BLaER1 treated with 17β-estradiol and CSF1 and Interleukin-3, amounts not matched to agents 10 nM and 100 nM (cell line): ENCODE data around the gene GOLGA8Q.
A peak's percentile ranks its signal among the peaks of the same experiment; 100 is the strongest.
"Not testable (repeated sequence)": the region's sequence is repeated elsewhere in the genome, so short reads cannot be mapped to it uniquely, and the experiment has no call there.

Experiments
- H3K27ac ChIP-seq, 11 experiments: shearing (Covaris generic); formaldehyde crosslinking; 2 replicates each; pipeline ENCODE4 v1.8.1; 2022
- H3K27me3 ChIP-seq, 11 experiments: shearing (Covaris generic); formaldehyde crosslinking; 2 replicates each; pipeline ENCODE4 v1.8.1; 2022
- H3K36me3 ChIP-seq, 11 experiments: shearing (Covaris generic); formaldehyde crosslinking; 2 replicates each; pipeline ENCODE4 v1.8.1; 2022
- H3K4me1 ChIP-seq, 10 experiments: shearing (Covaris generic); formaldehyde crosslinking; 2 replicates each; pipeline ENCODE4 v1.8.1; 2022
- H3K4me2 ChIP-seq, 11 experiments: shearing (Covaris generic); formaldehyde crosslinking; 2 replicates each; pipeline ENCODE4 v1.8.1; 2022
- H3K4me3 ChIP-seq, 10 experiments: shearing (Covaris generic); formaldehyde crosslinking; 2 replicates each; pipeline ENCODE4 v1.8.1; 2022
- H3K9ac ChIP-seq, 11 experiments: shearing (Covaris generic); formaldehyde crosslinking; 2 replicates each; pipeline ENCODE4 v1.8.1; 2022
- H3K9me3 ChIP-seq, 11 experiments: shearing (Covaris generic); formaldehyde crosslinking; replicated peaks in 1 of 11; 2 replicates each; pipeline ENCODE4 v1.8.1; 2022
- H4K20me1 ChIP-seq, 11 experiments: shearing (Covaris generic); formaldehyde crosslinking; 2 replicates each; pipeline ENCODE4 v1.8.1; 2022

The GOLGA8Q gene

GRCh38 chr15:30551750-30552149 lies at the start of gene GOLGA8Q:
GOLGA8Q (plus strand) TSS chr15:30552050; CDS start chr15:30552078, 28 bp downstream.
- not testable (repeated sequence) for H3K4me1 ChIP-seq, H3K27me3 ChIP-seq, H3K9me3 ChIP-seq, H3K4me2 ChIP-seq, H3K27ac ChIP-seq, H4K20me1 ChIP-seq, H3K36me3 ChIP-seq, H3K9ac ChIP-seq, H3K4me3 ChIP-seq

DNA sequence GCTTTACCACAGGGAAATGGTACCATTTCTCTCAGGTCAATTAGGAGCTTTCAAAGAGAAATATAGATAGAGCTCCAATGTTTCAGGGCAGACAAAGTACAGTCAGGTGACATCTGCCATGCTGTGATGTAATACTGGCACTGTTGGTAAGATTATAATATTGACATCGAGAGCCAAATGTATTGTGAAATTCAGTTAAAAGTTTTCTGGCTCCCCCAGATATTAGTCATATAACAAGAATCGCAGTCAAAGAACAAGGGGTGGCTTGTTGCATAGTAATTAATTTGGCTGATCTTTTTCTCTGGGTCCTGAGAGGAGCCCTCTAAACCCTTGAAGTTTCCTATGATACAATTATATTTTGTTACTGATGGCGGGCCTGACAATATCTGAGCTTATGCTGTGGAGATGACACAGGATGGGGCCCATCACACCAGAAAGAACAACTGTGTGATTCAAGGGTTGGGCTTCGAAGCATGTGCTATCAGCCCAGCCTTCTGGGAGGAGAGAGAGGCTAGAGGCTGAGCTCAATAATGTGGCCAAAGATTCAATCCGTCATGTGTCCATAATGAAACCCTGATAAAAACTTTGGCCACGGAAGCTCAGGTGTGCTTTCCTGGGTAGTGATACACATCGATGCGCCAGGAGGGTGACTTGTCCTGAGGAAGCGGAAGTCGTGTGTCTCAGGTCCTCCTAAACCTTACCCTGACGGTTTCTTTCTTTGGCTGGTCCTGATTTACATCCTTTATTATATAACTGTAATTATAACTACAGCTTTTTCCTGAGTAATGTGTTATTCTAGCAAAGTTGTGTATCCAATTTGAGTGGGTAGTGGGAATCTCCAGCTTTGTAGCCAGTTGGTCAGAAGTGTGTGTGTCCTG lies 48.7 kb upstream of the GOLGA8Q start:
- not testable (repeated sequence) for H3K9ac ChIP-seq, H3K4me3 ChIP-seq, H3K9me3 ChIP-seq, H3K36me3 ChIP-seq, H4K20me1 ChIP-seq, H3K27me3 ChIP-seq, H3K4me1 ChIP-seq, H3K27ac ChIP-seq, H3K4me2 ChIP-seq

GRCh38 chr15:30504162-30504843 lies 47.5 kb upstream of the GOLGA8Q start:
- H3K27ac ChIP-seq, H3K36me3 ChIP-seq, H3K9ac ChIP-seq, H4K20me1 ChIP-seq, H3K4me3 ChIP-seq, H3K27me3 ChIP-seq, H3K9me3 ChIP-seq, H3K4me1 ChIP-seq, H3K4me2 ChIP-seq: not testable (repeated sequence)

GRCh38 chr15:30514545-30514944 lies 37.3 kb upstream of the GOLGA8Q start:
- not testable (repeated sequence) for H3K4me3 ChIP-seq, H3K4me1 ChIP-seq, H3K9ac ChIP-seq, H3K4me2 ChIP-seq, H3K36me3 ChIP-seq, H3K27ac ChIP-seq, H3K27me3 ChIP-seq, H3K9me3 ChIP-seq, H4K20me1 ChIP-seq

GRCh38 chr15:30523453-30524243 lies 28.2 kb upstream of the GOLGA8Q start:
- H3K4me1 ChIP-seq, H3K9ac ChIP-seq, H3K27me3 ChIP-seq, H3K4me3 ChIP-seq, H3K4me2 ChIP-seq, H3K9me3 ChIP-seq, H3K36me3 ChIP-seq, H3K27ac ChIP-seq, H4K20me1 ChIP-seq: not testable (repeated sequence)

DNA sequence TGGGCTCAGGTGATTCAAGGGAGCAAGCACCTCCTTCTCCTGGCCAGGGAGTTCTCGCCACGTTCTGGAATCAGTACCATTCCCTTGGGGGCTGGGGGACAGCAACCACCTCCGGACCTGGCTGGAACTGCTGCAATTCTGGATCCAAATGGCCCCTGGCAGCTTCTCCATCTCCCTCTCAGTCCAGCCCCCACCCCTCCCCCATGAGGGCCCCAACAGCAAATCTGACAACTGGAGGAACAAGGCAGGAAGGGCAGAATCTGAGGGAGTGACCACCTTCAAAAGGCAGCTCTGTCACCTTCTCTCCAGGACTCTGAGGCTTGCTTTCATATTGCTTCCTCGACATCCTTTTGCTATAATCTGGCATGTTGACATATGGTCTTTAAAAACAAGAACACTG lies 25.9 kb upstream of the GOLGA8Q start:
- not testable (repeated sequence) for H3K9ac ChIP-seq, H3K4me3 ChIP-seq, H3K4me2 ChIP-seq, H3K9me3 ChIP-seq, H3K27ac ChIP-seq, H4K20me1 ChIP-seq, H3K4me1 ChIP-seq, H3K36me3 ChIP-seq, H3K27me3 ChIP-seq

DNA sequence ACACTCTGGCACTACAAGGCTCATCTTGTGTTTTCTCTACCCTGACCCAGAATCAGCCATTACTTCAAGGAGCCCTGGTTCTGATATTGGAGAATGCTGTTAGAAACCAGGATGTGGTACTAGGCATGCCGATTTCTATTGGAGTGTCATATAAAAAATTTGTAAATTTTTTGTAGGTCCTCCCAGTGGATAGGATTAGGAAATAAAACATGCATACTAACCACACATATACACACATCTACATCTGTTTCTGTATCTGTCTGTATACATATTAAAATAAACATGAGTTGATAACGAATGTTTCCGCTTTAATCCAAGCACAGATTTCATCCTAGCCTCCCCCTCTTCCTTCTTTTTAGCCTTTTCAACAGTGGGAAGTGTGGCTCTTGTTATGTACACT lies 22.8 kb upstream of the GOLGA8Q start:
- H3K9ac ChIP-seq, H3K27ac ChIP-seq, H3K4me1 ChIP-seq, H3K9me3 ChIP-seq, H3K4me3 ChIP-seq, H4K20me1 ChIP-seq, H3K4me2 ChIP-seq, H3K36me3 ChIP-seq, H3K27me3 ChIP-seq: not testable (repeated sequence)

DNA sequence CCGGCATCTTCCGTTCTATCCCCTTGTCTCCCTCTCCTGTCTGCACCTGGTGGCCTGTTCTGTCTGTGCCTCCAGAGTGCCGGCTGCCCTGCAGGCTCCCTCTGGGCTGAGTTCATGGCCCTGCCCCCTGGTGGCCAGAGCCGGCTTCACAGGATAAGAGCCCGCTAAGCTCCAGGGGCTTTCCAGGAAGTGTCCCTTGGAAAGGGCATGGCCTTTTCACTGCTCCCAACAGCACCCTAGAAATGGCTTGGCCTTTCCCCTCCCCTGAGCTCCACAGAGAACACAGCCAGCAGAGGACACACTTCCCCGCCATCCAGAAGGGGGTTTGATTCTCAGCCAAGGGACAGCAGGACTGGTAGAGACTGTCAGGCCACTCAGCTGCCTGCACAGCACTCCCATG lies 15.1 kb downstream of the GOLGA8Q start:
- H3K4me3 ChIP-seq, H4K20me1 ChIP-seq, H3K27ac ChIP-seq, H3K9ac ChIP-seq, H3K27me3 ChIP-seq, H3K36me3 ChIP-seq, H3K9me3 ChIP-seq, H3K4me2 ChIP-seq, H3K4me1 ChIP-seq: not testable (repeated sequence)

DNA sequence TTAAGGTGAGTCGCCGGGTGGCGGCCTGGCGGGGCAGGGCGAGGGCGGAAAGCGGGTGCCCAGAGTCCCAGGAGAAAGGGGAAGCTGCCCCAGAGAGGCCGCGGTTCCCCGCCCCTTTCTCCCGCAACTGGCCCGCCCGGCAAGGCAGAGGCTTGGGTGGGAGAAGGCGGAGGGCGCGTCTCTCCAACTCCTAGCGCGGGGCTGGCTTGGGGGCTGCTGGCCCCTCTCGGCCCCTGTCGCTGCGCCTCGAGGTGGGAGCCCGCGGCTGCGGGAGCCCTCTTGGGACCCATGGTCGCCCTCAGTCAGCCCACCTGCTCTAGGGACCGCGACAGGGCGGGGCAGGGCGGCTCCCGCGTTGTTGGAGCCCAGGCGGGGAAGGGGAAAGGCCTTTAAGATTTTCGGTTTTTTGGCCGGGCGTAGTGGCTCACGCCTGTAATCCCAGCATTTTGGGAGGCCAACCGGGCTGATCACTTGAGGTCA lies 21.2 kb downstream of the GOLGA8Q start:
- peak overlapping the region in 3 of 10 experiments; percentile 44 to 58 (median 49); a peak in 5 of 20 replicates for H3K4me3 ChIP-seq
- not testable (repeated sequence) for H3K4me1 ChIP-seq, H4K20me1 ChIP-seq, H3K27ac ChIP-seq, H3K9ac ChIP-seq, H3K4me2 ChIP-seq, H3K36me3 ChIP-seq, H3K27me3 ChIP-seq, H3K9me3 ChIP-seq

DNA sequence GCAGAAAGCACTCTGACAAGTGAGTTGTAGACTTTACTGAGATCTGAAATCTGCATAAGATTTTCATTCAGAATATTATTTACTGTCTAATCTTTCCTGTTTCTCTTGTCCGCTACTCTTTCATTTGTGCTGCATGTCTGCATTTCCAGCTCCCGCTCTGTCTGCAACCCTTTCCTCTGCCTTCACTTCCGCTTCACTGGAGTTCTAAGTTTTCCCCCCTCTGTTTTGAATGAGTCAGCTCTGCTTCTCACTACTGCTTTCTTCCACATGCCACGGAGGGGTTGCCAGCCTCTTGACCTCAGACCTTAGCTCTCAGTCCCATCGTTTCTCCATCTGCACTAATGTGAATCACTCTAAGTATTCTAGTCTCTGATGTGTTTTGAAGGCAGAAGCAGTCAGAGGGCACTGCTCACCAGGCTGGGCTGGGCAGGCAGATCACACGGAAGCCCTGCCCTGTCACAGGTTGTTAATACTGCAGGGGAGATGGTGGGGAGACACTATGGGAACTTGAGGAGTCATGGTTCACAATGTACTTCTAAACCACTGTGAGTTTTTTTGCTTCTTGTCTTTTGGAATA lies 27.6 kb downstream of the GOLGA8Q start:
- H3K27me3 ChIP-seq, H3K36me3 ChIP-seq, H3K27ac ChIP-seq, H3K4me1 ChIP-seq, H3K9ac ChIP-seq, H3K9me3 ChIP-seq, H4K20me1 ChIP-seq, H3K4me2 ChIP-seq, H3K4me3 ChIP-seq: not testable (repeated sequence)

- not testable (repeated sequence) for H3K4me3 ChIP-seq, H4K20me1 ChIP-seq, H3K4me1 ChIP-seq, H3K9ac ChIP-seq, H3K9me3 ChIP-seq, H3K27me3 ChIP-seq, H3K27ac ChIP-seq, H3K4me2 ChIP-seq, H3K36me3 ChIP-seq
These were observed 28.9 kb downstream of the GOLGA8Q start for GRCh38 chr15:30580716-30581115.

DNA sequence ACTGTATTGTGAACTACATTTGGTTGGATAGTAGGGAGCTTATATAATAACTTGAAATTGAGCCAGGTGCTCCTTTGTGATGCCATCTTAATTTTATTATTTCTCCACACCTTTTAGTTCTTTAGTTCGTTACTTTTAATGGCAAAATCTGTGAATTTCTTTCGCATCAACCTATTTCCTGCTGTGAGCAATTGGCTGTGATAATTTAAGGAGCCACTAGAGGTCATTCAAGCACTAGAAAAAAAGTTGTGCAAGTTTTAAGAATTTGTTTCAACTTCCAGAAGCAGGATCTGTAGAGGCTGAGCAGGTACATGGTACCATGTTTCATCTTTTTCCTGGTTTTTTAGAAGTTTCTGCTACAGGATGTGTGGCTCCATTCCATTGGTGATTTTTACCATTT lies 47.1 kb downstream of the GOLGA8Q start:
- H3K27ac ChIP-seq, H3K9me3 ChIP-seq: not testable (repeated sequence)

DNA sequence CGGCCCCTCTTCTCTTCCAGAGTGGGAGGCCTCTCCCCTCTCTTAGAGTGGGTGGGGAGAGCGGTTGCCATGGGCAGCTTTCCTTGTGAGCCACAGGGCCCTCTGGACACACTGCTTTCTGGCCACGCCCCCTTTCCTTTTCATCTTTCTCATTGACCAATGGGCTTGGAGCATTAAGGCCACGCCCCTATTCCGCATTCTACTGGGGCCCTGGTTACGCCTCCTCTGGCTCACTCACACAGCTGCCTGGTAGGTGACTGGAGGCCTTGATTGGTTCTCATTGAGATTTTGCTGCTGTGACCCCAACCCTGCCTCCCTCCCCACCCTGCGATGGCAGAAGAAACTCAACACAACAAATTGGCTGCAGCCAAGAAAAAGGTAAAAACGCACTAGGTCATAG lies 51.9 kb downstream of the GOLGA8Q start, which contains the start of gene GOLGA8H:
Gene GOLGA8H, plus strand, starts transcription at position 233 of the 400 bp plus-strand sequence. Its CDS starts 98 bp downstream, at position 331.
- H3K4me3 ChIP-seq, H3K9ac ChIP-seq, H3K4me1 ChIP-seq, H3K27me3 ChIP-seq, H4K20me1 ChIP-seq, H3K9me3 ChIP-seq, H3K4me2 ChIP-seq, H3K36me3 ChIP-seq, H3K27ac ChIP-seq: not testable (repeated sequence)

More for the DNA sequence above, 47.1 kb downstream of the GOLGA8Q start:
- not testable (repeated sequence) for H4K20me1 ChIP-seq, H3K4me1 ChIP-seq, H3K4me3 ChIP-seq, H3K9ac ChIP-seq, H3K27me3 ChIP-seq, H3K36me3 ChIP-seq, H3K4me2 ChIP-seq
